Stimulated activated naive CD8-positive, alpha-beta T cell treated with anti-CD3 and anti-CD28 coated beads, Interleukin-15, amount 100 ng/mL, for 72 hours (primary cell): Measurements from ENCODE around the gene IFNK.
A peak's percentile ranks its signal among the peaks of the same experiment; 100 is the strongest.

ENCODE experiments used
- ATAC-seq: fragments of 150-1000 bp; cut with Tn5 transposase; 2 replicates; pipeline ENCODE4 v1.10.0; 2021; ENCODE audit warnings: mild to moderate bottlenecking, moderate library complexity
- DNase-seq, 2 donors: peaks; one replicate each; pipeline ENCODE4 v3.0.0; 2021 to 2022
- H3K27ac Mint-ChIP-seq, 2 donors: one replicate each; pipeline ENCODE4 v1.8.0; 2022; ENCODE audit warnings: mild to moderate bottlenecking in 2 of 2, mixed read lengths in 2 of 2, moderate library complexity in 2 of 2
- H3K27me3 Mint-ChIP-seq: one replicate; pipeline ENCODE4 v1.8.0; 2022; ENCODE audit warnings: mixed read lengths
- H3K4me1 Mint-ChIP-seq: one replicate; pipeline ENCODE4 v1.8.0; 2022; ENCODE audit warnings: mild to moderate bottlenecking, mixed read lengths
- H3K4me3 Mint-ChIP-seq, 2 donors: one replicate each; pipeline ENCODE4 v1.8.0; 2022; ENCODE audit warnings: mild to moderate bottlenecking in 2 of 2, mixed read lengths in 2 of 2, moderate library complexity in 1 of 2
- H3K9me3 Mint-ChIP-seq, 2 donors: one replicate each; pipeline ENCODE4 v1.8.0; 2022; ENCODE audit warnings: mixed read lengths in 2 of 2

IFNK gene

GRCh38 chr9:27524236-27524635 is at the start of gene IFNK:
Gene IFNK, plus strand, starts transcription at chr9:27524290. Its CDS starts 47 bp downstream, at chr9:27524337.
- no peak within 1 kb of the TSS for H3K27ac Mint-ChIP-seq
- no peak for ATAC-seq
- peaks cover 28% of the 10 kb centered on the region for H3K27me3 Mint-ChIP-seq
- H3K4me3 Mint-ChIP-seq: no peak within 1 kb of the TSS
- DNase-seq: no peak
- H3K4me1 Mint-ChIP-seq: peaks cover 13% of the 10 kb centered on the region
- H3K9me3 Mint-ChIP-seq: no peaks in the 10 kb centered on the region

GRCh38 chr9:27474305-27474704 is 49.8 kb upstream of the IFNK start:
- H3K4me1 Mint-ChIP-seq: no peaks in the 10 kb centered on the region
- H3K4me3 Mint-ChIP-seq: no peak overlapping the region
- H3K27ac Mint-ChIP-seq: no peak overlapping the region
- no peak for DNase-seq
- no peak for ATAC-seq
- no peaks in the 10 kb centered on the region for H3K27me3 Mint-ChIP-seq
- peaks cover 8 to 12% of the 10 kb centered on the region in 2 donors for H3K9me3 Mint-ChIP-seq

- Mint-ChIP-seq H3K4me3 (no peak overlapping the region), H3K9me3 (peaks cover 8 to 12% of the 10 kb centered on the region in 2 donors), H3K27ac (no peak overlapping the region), H3K4me1 (no peaks in the 10 kb centered on the region), H3K27me3 (no peaks in the 10 kb centered on the region)
- DNase-seq (no peak), ATAC-seq (no peak)
Observed at GRCh38 chr9:27475057-27475595, 49.0 kb upstream of the IFNK start.

GRCh38 chr9:27476870-27477515 is 47.1 kb upstream of the IFNK start:
- Mint-ChIP-seq H3K27me3 (no peaks in the 10 kb centered on the region), H3K4me3 (no peak overlapping the region), H3K27ac (no peak overlapping the region), H3K4me1 (no peaks in the 10 kb centered on the region), H3K9me3 (peaks cover 8 to 12% of the 10 kb centered on the region in 2 donors)
- ATAC-seq (no peak), DNase-seq (no peak)

- ATAC-seq: no peak
- peaks cover 8 to 12% of the 10 kb centered on the region in 2 donors for H3K9me3 Mint-ChIP-seq
- peak overlapping the region in 1 of 2 donors; percentile 90 for H3K27ac Mint-ChIP-seq
- no peaks in the 10 kb centered on the region for H3K27me3 Mint-ChIP-seq
- no peaks in the 10 kb centered on the region for H3K4me1 Mint-ChIP-seq
- H3K4me3 Mint-ChIP-seq: no peak overlapping the region
- DNase-seq: no peak
Observed at GRCh38 chr9:27478322-27478721, 45.8 kb upstream of the IFNK start.

- H3K27me3 Mint-ChIP-seq: no peaks in the 10 kb centered on the region
- peaks cover 8 to 16% of the 10 kb centered on the region in 2 donors for H3K9me3 Mint-ChIP-seq
- no peak overlapping the region for H3K27ac Mint-ChIP-seq
- no peak for ATAC-seq
- H3K4me1 Mint-ChIP-seq: peaks cover 23% of the 10 kb centered on the region
- no peak for DNase-seq
- no peak overlapping the region for H3K4me3 Mint-ChIP-seq
Observed at GRCh38 chr9:27482709-27483108, 41.4 kb upstream of the IFNK start.

GRCh38 chr9:27483576-27483975 is 40.5 kb upstream of the IFNK start:
- ATAC-seq (no peak), DNase-seq (no peak)
- no peak overlapping the region for H3K4me3 Mint-ChIP-seq
- H3K27ac Mint-ChIP-seq: no peak overlapping the region
- H3K27me3 Mint-ChIP-seq: no peaks in the 10 kb centered on the region
- H3K9me3 Mint-ChIP-seq: peaks cover 2 to 10% of the 10 kb centered on the region in 2 donors
- H3K4me1 Mint-ChIP-seq: peaks cover 25% of the 10 kb centered on the region

GRCh38 chr9:27485158-27485557 is 38.9 kb upstream of the IFNK start:
- Mint-ChIP-seq H3K9me3 (peaks cover 0 to 8% of the 10 kb centered on the region in 2 donors), H3K27ac (no peak overlapping the region), H3K4me1 (peaks cover 34% of the 10 kb centered on the region), H3K4me3 (peak overlapping the region; percentile 4 to 45), H3K27me3 (no peaks in the 10 kb centered on the region)
- ATAC-seq (peak; percentile 92), DNase-seq (peak; percentile 6 to 21)

GRCh38 chr9:27487128-27487640 is 36.9 kb upstream of the IFNK start:
- ATAC-seq: no peak
- H3K4me1 Mint-ChIP-seq: peaks cover 34% of the 10 kb centered on the region
- no peaks in the 10 kb centered on the region for H3K27me3 Mint-ChIP-seq
- no peak overlapping the region for H3K4me3 Mint-ChIP-seq
- H3K27ac Mint-ChIP-seq: no peak overlapping the region
- no peak for DNase-seq
- H3K9me3 Mint-ChIP-seq: peaks cover 0 to 8% of the 10 kb centered on the region in 2 donors

- Mint-ChIP-seq H3K4me3 (no peak overlapping the region), H3K27ac (no peak overlapping the region), H3K4me1 (peaks cover 34% of the 10 kb centered on the region), H3K27me3 (no peaks in the 10 kb centered on the region), H3K9me3 (peaks cover 0 to 8% of the 10 kb centered on the region in 2 donors)
- ATAC-seq (no peak), DNase-seq (no peak)
Observed at GRCh38 chr9:27487927-27488326, 36.2 kb upstream of the IFNK start.

- DNase-seq (no peak), ATAC-seq (peak; percentile 31)
- Mint-ChIP-seq H3K9me3 (peaks cover 4 to 8% of the 10 kb centered on the region in 2 donors), H3K4me3 (no peak overlapping the region), H3K4me1 (peaks cover 33% of the 10 kb centered on the region), H3K27ac (no peak overlapping the region), H3K27me3 (no peaks in the 10 kb centered on the region)
Observed at GRCh38 chr9:27489087-27489876, 34.8 kb upstream of the IFNK start.

GRCh38 chr9:27491154-27491553 is 32.9 kb upstream of the IFNK start:
- peaks cover 0 to 8% of the 10 kb centered on the region in 2 donors for H3K9me3 Mint-ChIP-seq
- no peaks in the 10 kb centered on the region for H3K27me3 Mint-ChIP-seq
- no peak overlapping the region for H3K27ac Mint-ChIP-seq
- H3K4me3 Mint-ChIP-seq: no peak overlapping the region
- DNase-seq: no peak
- ATAC-seq: no peak
- peaks cover 14% of the 10 kb centered on the region for H3K4me1 Mint-ChIP-seq

GRCh38 chr9:27495480-27496134 is 28.5 kb upstream of the IFNK start:
- Mint-ChIP-seq H3K9me3 (peaks cover 0 to 8% of the 10 kb centered on the region in 2 donors), H3K4me3 (no peak overlapping the region), H3K27me3 (no peaks in the 10 kb centered on the region), H3K4me1 (peaks cover 6% of the 10 kb centered on the region), H3K27ac (no peak overlapping the region)
- ATAC-seq (no peak), DNase-seq (no peak)

GRCh38 chr9:27496135-27496504 is 28.0 kb upstream of the IFNK start:
- ATAC-seq (no peak), DNase-seq (no peak)
- peaks cover 6% of the 10 kb centered on the region for H3K4me1 Mint-ChIP-seq
- no peak overlapping the region for H3K27ac Mint-ChIP-seq
- H3K9me3 Mint-ChIP-seq: peaks cover 0 to 8% of the 10 kb centered on the region in 2 donors
- H3K27me3 Mint-ChIP-seq: no peaks in the 10 kb centered on the region
- H3K4me3 Mint-ChIP-seq: no peak overlapping the region

- no peaks in the 10 kb centered on the region for H3K27me3 Mint-ChIP-seq
- DNase-seq (no peak), ATAC-seq (no peak)
- H3K27ac Mint-ChIP-seq: no peak overlapping the region
- H3K4me1 Mint-ChIP-seq: peaks cover 6% of the 10 kb centered on the region
- H3K4me3 Mint-ChIP-seq: no peak overlapping the region
- peaks cover 0 to 8% of the 10 kb centered on the region in 2 donors for H3K9me3 Mint-ChIP-seq
Observed at GRCh38 chr9:27497883-27498417, 26.1 kb upstream of the IFNK start.
